GM23248 (cell line): ENCODE data around the gene HPSE.

ENCODE experiments used
- EZH2 ChIP-seq: fragments of 200-600 bp; sonication (generic); IDR thresholded peaks from 2 replicates; pipeline ENCODE4 v1.6.1; 2018; ENCODE audit warnings: antibody characterized with exemption, mild to moderate bottlenecking; ENCODE audit not compliant: insufficient read depth, poor library complexity, severe bottlenecking
- EZH2phosphoT487 ChIP-seq: fragments of 200-600 bp; sonication (generic); IDR thresholded peaks from 2 replicates; pipeline ENCODE4 v1.6.1; 2018; ENCODE audit warnings: antibody characterized with exemption, moderate library complexity, mild to moderate bottlenecking, low read depth; ENCODE audit not compliant: insufficient read depth

DNA sequence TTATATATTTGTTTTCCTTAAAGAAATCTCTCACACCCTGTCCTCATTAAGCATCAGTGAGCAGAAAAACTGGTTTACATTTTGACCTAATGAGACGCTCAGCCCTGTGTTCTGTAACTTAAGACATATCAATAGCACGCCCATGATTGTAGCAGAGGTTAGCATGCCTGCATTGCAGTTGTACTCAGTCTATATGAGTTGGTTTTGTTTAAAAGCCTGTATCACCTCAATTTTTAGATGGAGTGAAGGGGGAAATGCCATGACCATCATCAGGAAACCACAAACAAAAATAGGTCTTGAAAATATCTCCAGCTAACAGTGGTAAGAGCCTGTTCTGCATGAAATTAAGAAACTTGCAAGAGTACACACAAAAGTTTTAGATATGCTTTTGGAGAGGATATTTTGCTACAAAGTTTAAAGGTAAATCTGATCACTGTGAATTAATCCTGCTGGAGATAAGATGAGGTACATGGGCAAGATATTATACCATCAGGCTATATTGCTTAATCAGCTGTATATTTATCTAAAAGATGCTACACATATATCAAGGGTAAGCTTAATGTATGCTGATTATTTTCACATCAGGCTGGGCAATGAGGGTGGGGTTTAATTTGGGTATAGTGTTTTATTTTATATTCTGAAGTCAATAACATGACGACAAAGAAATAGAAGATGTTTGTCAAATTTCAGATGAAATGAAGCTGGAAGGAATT lies 36.9 kb downstream of the HPSE start:
- TF ChIP-seq EZH2: no peak
- TF ChIP-seq EZH2phosphoT487: no peak
